Adipose tissue (tissue), 3 donors: ENCODE data around the gene CAV1. TPM values are rescaled to one million over a fixed set of nuclear protein-coding genes. Genes with fewer than 3 reads are reported as not detected.

Source experiments
- H3K27ac ChIP-seq: one replicate; pipeline ENCODE4 v1.5.1; 2013; ENCODE audit warnings: low read depth, low read length
- WGBS, 3 donors: extraction: QIAGEN DNeasy Blood & Tissue Kit; methylation state at CpG; one replicate each; pipeline ENCODE4 v1.1.7; 2013; 5-methylcytosine and 5-hydroxymethylcytosine counted together
- polyA plus RNA-seq, 3 donors: library from polyadenylated mRNA; stranded (reverse); fragments of 200-250 nt; gene quantifications; one replicate each; pipeline ENCODE4 v1.2.3, GENCODE V29; 2013
- donor health status: healthy with polysubstance abuse.
- donor health status: Bipolar disorder and iron deficiency.
- donor health status: healthy.

Gene CAV1
- polyA plus RNA-seq, 3 donors = 41.4 to 407 (median 203) TPM

DNA sequence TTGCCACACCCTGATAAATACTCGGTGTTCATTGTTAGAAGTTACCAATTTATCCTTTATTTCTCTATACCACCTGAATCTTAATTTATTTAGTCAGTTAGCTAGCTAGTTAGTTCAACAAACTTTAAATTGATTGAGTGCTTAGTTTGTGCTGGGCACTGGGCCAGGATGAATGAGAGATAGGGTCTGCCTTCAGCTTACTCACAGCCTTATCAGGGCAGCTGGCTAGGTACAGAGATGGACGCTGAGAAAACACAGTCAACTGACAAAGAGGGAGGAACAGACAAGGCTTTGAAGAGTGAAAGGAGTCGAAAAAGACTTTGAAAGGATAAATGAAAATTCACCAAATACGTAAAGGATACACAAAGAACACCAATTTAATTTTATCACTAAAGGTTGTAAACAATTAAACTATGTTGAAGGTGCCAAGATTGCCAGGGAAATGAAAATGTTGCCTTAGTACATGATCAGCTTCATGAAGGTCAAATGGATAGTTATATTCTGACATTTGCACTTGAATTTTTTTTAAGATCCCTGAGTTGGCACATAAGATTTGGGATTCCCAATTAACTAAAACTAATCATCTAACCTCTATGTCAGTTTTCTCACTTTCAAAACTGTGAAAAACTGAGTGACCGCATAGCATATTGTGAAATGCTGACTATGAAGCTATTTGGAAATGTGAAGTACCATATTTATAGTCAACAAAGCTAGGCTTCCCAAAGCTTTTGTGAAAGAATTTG is 23.2 kb upstream of the CAV1 start:
- H3K27ac ChIP-seq = no peak overlapping the region
- WGBS, 3 donors = 40 to 61% (median 55%) methylated on average over 5 of the region's 5 CpGs

DNA sequence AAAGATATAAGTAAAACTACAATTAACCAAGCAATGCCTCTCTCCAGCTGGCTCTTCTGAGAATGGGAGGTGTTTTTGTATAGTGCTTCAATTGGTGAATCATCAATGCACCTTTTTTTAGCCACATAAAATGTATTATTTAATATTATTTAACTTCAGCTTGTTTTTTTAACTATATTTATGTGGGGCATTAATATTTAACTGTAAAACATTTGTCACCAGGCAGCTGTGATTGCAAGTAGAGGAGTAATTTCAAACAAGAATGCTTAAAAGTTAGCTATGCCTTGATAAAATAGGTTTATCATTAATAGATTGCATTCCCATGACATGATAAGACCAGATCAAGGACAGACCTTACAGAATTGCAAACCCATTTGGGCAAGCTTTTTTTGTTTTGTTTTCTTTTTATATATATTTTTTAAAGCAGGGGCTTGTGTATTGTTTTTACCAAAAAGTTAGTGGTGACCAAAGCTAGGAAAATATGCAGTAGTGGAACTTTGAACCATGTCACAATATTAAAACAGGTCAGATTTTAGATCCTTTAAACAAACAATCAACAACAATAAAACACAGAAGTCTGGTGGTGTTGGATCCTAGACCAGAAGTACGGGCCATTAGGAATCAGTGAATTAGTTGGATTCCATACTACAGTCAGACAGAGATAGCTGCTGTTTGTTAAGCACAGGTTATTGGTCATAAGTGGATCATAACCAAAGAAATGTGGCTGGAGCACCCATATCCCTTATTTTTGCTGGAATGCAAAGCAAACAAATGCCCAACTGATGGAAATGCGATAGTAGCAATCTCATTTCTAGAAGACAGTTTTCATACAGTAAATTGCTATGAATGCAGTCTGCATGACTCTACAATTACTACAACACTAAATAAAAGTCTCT is 22.4 kb upstream of the CAV1 start:
- 74 to 88% (median 84%) methylated on average over 2 of the region's 2 CpGs for WGBS, 3 donors
- H3K27ac ChIP-seq = no peak overlapping the region

DNA sequence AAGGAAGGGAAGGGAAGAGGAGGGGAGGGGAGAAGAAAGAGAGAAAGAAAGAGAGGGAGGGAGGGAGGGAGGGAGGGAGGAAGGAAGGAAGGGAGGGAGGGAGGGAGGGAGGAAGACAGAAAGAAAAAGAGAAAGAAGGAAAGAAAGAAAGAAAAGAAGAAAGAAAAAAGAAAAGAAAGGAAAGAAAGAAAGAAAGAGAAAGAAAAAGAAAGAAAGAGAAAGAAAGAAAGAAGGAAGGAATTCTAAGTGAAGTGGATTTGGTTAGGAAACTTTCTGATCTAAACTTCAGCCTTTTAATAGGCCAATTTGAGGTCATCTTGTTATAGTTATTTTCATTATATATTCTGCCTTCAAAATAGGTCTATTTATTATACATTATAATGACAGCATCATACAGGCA is 21.0 kb upstream of the CAV1 start:
- H3K27ac ChIP-seq = no peak overlapping the region

DNA sequence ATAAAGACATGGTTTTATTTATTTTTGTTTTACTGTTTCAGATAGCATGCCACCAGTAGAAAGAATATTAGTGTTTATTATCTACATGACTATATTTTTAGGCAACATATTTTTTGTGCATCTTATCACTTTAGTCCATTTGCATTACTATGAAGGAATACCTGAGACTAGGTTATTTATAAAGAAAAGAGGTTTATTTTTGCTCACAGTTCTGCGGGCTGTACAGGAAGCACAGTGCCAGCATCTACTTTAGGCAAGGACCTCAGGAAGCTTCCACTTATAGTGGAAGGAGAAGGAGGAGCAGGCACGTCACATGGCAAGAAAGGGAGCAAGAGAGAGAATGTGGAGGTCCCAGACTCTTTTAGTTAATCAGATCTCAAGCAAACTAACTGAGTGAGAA is 19.6 kb upstream of the CAV1 start:
- no peak overlapping the region for H3K27ac ChIP-seq
- WGBS, 3 donors = 73 to 90% (median 85%) methylated on average over 2 of the region's 2 CpGs

DNA sequence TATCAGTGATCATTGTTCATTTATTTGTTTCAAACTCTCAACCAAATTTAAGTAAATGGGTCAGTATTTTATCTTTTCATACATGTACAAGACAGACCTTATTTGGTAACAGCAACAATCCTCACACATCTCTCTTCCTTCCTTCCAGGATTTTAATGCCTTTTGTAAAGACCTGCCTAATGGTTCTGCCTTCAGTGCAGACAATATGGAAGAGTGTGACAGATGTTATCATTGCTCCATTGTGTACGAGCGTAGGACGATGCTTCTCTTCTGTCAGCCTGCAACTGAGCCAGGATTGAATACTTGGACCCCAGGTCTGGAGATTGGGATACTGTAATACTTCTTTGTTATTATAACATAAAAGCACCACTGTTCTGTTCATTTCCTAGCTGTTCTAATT is 19.0 kb upstream of the CAV1 start:
- no peak overlapping the region for H3K27ac ChIP-seq
- 71 to 91% (median 78%) methylated on average over 3 of the region's 3 CpGs for WGBS, 3 donors

DNA sequence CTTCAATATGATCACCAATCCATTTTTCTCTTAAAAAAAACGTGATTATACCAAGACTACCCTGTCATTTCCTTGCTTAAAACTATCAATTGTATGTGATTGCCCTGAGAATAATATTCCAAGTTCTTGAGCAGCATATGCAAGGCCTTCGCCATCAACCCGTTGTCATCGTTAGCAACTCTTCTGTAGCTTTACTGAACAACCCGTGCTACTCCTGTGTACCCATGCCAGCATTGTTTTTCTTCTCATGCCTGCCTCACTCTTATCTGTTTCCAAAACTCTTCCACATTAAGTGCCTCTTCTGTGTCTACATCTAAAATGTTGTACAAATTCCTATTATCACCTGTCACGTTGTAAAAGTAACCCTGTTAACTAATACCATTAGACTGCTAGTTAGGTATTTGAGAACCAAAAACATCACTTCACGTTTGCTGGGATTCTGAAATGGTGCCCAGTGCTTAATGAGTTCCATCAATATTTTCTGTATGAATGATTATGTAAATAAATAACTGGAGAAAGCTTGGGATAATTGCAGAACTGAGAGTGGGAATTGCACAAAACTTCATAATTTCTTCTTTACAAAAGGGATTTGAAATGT is 14.8 kb upstream of the CAV1 start:
- no peak overlapping the region for H3K27ac ChIP-seq
- 62 to 81% (median 78%) methylated on average over 7 of the region's 7 CpGs for WGBS, 3 donors

DNA sequence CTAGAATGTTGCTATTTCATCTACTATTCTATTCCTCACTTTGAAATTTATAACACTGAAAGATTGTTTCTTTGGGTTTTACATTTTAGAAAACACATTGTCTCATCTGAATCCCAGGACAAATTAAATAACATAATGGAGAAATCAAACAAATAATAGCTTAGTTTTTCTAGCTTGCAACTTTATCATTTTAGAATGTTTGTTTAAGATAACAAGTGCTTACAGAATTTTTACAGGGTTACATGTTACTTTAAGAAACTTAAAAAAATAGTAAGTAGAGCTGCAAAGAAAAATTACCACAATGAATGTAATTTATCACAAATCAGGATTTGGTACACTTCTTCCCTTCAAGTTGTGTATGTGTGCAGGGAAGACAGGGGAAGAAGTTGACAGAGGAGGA is 14.0 kb upstream of the CAV1 start:
- no peak overlapping the region for H3K27ac ChIP-seq

DNA sequence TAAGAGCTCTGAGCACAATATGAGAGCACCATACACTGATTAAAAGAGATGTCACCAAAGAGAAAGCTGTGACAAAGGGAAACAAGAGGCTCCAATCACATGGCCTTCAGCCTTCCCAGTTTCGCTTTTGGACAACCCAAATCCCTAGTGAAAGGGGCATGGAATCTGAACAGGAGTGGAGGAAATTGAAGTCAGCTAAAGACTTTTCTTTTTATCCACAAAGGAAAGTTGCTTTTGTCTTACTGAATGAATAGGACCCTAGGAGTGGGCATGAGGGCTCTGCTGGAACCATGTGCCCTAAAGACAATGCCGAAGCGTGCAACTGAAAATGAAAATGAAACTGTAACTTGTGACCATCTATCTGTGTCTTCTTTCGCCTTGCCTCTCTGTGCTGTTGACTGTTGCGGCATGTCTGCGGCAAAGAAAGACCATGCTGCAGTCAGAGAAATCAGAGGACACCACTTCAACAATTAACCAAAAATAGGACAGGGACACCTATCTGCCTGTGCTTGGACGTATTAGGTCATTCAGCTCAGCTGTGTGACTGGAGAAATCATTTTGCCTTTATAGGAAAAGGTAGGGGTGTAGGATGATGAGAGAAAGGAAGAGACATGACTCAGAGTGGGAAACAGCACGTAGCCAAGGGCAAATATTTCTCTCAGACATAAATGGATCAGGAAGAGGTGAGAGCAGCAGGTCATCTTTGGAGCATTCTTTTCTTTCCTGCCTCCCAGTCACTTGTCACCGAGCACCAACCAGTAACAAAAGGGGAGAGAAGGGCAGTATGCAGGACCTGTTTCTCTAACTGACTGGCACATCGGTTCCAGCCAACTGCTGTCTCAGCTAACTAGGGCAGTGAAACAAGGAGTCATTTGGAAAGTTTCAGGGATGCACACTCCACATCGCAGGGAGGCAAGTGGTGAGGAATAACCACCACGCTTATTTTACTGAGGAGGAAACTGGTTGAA is 13.0 kb upstream of the CAV1 start:
- H3K27ac ChIP-seq = no peak overlapping the region
- WGBS, 3 donors = 48 to 80% (median 58%) methylated on average over 12 of the region's 12 CpGs

DNA sequence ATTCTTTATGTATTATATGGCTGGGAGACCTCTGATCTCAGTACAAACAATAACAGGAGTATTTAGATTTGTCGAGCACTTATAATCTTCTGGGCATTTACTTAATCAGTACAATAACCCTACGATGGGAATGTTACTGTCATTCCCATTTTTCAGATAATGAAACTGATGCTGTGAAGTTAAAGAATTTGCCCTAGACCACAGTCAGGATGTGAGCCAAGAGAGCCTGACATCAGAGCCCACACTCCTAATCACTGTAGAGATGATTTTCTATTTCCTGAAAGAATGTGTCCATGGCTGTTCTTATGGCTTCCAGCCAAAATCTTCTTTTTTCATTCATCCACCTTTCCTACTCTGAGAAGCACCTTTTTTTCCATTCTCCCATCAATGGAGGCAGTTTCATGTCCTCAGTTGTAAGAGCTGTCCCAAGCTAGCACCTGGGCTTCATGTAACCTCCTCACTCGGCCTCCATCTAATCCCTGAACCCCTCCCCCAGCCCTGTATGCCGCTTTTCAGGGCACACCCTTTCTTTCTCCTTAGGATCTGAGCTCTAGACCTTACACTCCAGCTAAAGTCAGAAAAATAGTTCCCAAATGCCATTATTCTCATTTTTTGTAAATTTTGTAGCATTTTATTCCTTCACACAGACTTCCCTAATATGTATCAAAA is 12.2 kb upstream of the CAV1 start:
- 66 to 78% (median 75%) methylated on average over 4 of the region's 4 CpGs for WGBS, 3 donors
- H3K27ac ChIP-seq = no peak overlapping the region

DNA sequence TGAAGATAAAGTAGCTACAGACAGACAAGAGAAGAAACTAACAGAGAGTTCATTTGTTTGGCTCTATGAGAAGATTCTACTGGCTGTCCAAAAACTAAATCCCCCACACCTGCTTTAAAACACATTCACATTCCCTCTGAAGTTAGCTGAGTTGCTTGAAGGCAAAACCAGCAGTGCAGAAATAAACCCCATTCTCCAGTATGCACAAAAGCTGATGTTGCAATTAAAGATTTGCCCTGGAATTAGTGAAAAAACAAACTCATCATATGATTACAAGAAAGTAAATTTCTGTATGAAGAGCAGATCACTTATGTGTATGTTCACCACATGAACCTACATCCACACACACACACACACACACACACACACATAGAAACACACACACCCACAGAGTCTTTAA is 9.3 kb upstream of the CAV1 start:
- H3K27ac ChIP-seq = no peak overlapping the region

DNA sequence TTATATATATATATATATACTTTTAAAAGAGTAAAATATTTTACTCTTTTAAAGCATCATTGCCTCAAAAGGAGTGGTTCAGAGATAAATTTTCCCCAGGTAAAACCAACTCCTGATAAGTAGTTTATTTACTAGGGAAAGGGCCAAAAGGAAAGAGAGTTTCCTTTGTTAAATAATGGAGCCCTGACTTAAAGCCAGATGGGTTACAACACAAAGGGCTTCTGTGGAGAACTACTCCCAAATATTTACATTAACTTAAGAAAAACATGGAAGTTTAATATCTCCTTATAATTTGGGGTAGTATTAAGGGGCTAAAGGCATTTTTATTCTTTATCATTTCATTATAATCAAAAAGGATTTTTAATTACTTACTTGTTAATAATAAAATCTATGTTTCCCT is 8.5 kb upstream of the CAV1 start:
- H3K27ac ChIP-seq = no peak overlapping the region

DNA sequence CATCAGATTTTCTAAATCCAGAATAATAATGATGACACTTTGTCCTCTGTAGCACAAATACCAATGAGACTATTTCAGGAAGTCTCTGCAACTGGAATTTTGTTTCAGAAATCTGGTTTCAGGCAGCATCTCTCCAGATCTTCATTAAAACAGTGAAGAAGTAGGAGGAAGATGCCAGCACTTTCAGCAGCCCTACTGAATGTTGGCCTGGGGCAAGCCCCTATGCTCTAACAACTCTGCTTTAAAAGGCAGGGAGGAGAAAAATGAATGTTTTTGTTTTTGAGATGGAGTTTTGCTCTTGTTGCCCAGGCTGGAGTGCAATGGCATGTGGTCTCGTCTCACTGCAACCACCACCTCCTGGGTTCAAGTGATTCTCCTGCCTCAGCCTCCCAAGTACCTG is 7.2 kb upstream of the CAV1 start:
- H3K27ac ChIP-seq = no peak overlapping the region
- 97 to 100% (median 100%) methylated on average over 1 of the region's 1 CpG for WGBS, 3 donors

DNA sequence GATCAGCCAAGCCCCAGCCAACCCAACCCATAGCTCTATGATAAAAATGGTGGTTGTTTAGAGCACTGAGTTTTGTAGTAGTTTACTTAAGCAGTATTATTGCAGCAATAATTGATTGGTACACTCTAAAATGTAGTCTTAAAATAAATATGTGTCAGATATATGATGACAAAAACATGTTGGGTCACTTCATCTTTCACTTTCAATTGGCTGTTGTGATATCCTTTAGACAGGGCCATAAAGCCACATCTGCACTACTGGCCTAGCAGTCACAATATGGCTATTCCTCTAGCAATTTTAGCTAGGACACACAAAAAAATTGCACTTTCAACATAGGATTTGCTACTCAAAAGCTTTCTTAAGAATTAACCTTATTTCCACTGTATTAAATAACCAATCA is 5.9 kb upstream of the CAV1 start:
- no peak overlapping the region for H3K27ac ChIP-seq

DNA sequence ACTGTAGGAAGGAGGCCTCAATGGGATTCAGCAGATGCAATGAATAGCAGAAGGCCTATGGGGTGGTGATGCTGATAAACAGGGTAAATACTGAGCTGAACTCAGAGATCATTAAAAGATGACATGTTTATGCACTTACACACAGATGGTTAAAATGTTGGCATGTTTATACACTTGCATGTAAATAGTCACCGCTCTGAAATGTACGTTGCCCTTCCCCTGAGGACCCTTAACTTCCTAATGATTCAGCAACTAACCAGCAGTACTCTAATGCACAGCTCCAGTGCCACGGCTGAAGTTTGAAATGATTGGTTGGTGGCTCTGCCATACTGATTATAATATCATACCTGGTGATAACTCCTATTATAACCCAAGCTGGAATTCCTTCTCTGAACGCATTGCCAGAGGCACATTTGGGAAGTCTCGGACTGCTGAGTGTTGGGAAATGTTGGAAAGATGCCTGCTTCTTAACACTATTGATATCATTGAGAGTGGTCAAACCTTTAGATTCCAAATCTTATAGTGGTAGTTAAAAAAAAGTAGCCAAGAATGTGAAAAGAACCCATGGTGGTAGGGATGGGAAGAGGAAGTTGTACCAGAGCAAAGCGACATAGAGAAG is 3.7 kb upstream of the CAV1 start:
- no peak overlapping the region for H3K27ac ChIP-seq
- WGBS, 3 donors = 76 to 85% (median 81%) methylated on average over 6 of the region's 6 CpGs

DNA sequence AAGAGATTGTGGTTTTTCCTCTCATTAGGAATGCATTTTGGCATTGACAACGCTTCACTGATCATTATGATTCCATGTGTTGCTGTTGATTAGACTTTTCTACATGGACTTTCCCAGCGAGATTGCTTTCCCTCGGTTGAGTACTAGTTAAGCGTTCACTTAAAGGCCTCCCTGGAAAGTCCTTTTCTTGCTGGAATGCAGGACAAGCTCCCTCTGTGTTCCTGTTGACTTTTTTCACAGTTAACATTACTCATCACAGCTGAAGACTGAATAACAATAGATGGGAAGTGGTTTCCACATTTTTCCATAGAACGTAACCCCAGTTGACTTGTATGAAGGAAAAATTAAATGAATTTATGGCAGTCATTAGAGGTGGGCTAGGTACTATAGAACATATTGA is 2.6 kb upstream of the CAV1 start:
- no peak overlapping the region for H3K27ac ChIP-seq
- WGBS, 3 donors = 67 to 73% (median 68%) methylated on average over 5 of the region's 5 CpGs

DNA sequence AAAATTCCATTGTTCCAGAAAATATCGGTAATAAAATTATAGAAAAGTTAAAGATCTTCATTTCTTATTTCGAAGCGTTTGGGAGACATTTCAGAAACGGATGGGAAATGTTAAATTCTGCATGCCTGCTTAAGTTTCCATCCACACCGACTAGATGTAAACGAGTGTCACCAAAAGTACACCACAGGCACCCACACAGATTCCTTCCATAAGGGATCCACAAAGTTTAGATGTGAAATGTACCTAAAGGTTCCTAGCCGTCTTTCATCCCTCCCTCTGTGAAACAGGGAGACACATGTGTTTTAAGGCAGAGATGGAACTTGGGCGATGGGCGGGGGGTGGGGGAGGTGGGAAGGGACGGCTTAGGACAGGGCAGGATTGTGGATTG is 621 bp upstream of the CAV1 start:
- WGBS, 3 donors = 21 to 38% (median 23%) methylated on average over 10 of the region's 10 CpGs

DNA sequence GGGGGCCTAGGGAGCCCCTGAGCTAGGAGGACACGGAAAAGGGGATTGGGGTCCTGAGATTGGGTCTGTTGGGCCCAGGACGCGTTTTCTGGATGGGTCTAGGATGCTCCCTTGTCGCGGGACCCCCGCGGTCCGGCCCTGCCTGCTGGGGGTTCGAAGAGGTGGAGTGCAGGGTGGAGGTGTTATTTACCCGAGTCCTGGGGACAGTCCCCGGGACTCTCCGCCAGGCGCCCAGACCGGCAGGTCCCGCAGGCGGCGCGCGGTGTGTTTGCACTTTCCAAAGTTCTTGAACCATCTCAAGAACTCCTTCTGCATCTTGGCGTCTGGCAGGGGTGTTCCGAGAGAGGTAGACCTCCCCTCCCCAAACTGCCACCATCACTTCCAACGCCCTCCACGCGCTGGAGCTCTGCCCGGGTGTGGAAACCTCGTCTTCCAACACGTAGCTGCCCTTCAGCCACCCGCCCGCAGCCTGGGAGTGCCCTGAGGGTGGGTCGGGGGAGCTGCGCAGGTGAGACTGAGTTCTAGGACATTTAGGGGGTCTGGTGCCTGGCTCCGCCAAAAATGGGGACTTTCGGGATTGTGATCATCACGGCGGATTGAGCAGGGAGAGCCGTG is 569 bp downstream of the CAV1 start:
- 0 to 1% (median 1%) methylated on average over 36 of the region's 36 CpGs for WGBS, 3 donors
- peak overlapping the region; percentile 53 for H3K27ac ChIP-seq

More for the DNA sequence above, 621 bp upstream of the CAV1 start:
- peak overlapping the region; percentile 25 for H3K27ac ChIP-seq
